Testis (tissue), 2 donors: ENCODE measurements around the gene SPATA13.

Source experiments
- CTCF ChIP-seq, 3 experiments: fragments of 450-650 bp in 2 of 3; fragments of 200-600 bp in 1 of 3; sonication (generic) in 1 of 3; IDR thresholded peaks; one replicate each; pipeline ENCODE4 v1.5.1; 2016 to 2019; ENCODE audit warnings: antibody characterized with exemption in 3 of 3, mild to moderate bottlenecking in 2 of 3, moderate library complexity in 1 of 3
- POLR2A ChIP-seq: fragments of 450-650 bp; IDR thresholded peaks from one replicate; pipeline ENCODE4 v1.6.1; 2017; ENCODE audit warnings: antibody characterized with exemption, mild to moderate bottlenecking, moderate library complexity

GRCh38 chr13:24194447-24194846, 33.9 kb downstream of the SPATA13 start:
- TF ChIP-seq CTCF (IDR thresholded peaks at IDR 0.05) = no peak
- no peak for TF ChIP-seq POLR2A
